ENCODE measurements around the gene BIRC3.
"Not testable (repeated sequence)": the region's sequence is repeated elsewhere in the genome, so short reads cannot be mapped to it uniquely, and the experiment has no call there.

Gene BIRC3

GRCh38 chr11:102364991-102365390 is 47.7 kb downstream of the BIRC3 start:
- DNase-seq (ENCODE audit: extremely low read depth in 1 of 2, low read depth in 1 of 2), result no peak

DNA sequence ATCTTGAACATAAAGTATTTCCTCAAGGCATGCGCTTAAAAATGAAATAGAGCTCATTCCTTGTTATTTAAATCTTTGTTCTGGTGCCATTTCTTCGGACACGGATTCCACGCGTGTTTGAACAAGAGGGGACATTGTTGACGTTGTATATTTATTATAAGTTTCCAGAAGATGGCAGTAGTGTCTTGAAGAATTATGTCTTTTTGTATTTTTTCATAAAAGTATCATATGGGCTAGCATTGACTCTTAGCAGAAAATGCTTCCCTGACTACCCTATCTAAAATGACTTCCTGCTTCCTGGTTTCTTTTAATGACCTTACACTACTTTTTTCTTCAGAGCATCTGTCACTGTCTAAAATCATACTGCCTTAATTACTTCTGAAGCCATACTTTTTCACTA is 50.1 kb downstream of the BIRC3 start:
- no peak for DNase-seq (ENCODE audit: extremely low read depth in 1 of 2, low read depth in 1 of 2)

GRCh38 chr11:102368472-102368871 is 51.2 kb downstream of the BIRC3 start:
- DNase-seq (ENCODE audit: extremely low read depth in 1 of 2, low read depth in 1 of 2), result no peak

GRCh38 chr11:102374633-102375424 is 57.5 kb downstream of the BIRC3 start:
- DNase-seq (ENCODE audit: extremely low read depth in 1 of 2, low read depth in 1 of 2), result not testable (repeated sequence)

DNA sequence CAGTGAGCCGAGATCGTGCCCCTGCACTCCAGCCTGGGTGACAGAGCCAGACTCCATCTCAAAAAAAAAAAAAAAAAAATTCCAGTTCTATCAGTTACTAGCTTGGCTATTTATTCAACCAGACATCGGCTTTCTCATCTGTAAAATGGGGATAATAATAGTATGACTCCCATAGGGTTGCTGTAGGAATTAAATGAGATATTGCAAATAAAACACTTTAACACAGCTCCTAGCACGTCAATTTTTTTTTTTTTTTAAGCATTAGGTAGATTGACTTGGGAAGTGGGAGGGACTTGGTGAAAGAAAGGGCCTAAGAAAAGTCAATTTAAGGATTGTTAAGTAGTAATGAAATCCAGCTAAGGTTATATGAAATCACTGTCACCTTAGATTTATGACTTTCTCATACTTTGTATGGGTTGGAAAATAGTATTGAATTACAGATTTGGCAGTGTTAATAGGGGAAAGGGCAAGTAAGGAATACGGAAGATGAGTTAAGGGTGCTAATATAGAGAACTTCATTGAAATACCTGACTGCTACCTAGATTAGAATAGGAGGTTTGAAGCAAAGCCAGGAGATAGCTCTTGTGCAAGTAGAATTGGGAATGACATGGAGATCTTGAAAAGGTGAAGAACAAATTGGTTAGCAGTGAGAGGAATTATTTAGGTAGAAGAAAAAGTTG is 58.6 kb downstream of the BIRC3 start:
- DNase-seq (ENCODE audit: extremely low read depth in 1 of 2, low read depth in 1 of 2), result no peak

- no peak for DNase-seq (ENCODE audit: extremely low read depth in 1 of 2, low read depth in 1 of 2)
These were observed 60.6 kb downstream of the BIRC3 start for GRCh38 chr11:102377891-102378290.

- DNase-seq (ENCODE audit: extremely low read depth in 1 of 2, low read depth in 1 of 2), result no peak
These were observed 61.5 kb downstream of the BIRC3 start for GRCh38 chr11:102378818-102379217.

DNA sequence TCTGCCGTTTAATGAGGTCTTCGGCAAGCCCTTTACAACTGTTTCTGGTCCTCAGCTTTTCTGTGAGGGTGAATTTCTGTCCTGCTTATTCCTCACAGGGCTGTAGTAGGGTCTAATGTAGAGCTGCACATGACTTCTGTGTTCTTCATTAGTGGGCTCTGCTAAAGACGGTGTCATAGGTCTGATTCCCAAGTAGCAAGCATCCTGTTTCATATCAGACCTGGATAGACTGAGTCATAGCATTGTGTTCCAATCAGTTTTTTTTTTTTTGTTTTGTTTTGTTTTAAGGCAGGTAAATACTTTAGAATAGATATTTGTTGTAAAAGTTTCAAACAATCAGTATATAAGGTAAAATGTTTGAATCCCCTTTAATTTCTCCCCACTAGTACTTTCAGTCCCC is 65.1 kb downstream of the BIRC3 start:
- DNase-seq (ENCODE audit: extremely low read depth in 1 of 2, low read depth in 1 of 2), result no peak

DNA sequence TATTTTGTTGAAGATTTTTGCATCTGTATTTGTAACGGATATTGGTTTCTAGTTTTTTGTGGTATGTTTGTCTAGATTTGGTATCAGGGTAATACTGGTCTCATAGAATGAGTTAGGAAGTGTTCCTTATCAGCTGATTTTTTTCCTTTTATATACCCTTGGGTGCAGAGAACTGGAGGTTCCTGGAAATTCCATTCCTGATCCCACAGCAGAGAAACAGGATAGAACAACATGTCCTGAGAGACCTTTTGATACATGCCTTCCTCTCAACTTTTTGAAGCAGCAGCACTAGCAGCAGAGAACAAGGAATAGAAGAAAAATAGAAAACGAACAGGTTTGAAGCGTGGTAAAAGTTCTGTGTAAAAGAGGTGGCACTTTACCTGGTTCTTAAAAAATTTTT is 66.6 kb downstream of the BIRC3 start:
- no peak for DNase-seq (ENCODE audit: extremely low read depth in 1 of 2, low read depth in 1 of 2)

- no peak for DNase-seq (ENCODE audit: extremely low read depth in 1 of 2, low read depth in 1 of 2)
These were observed 67.3 kb downstream of the BIRC3 start for GRCh38 chr11:102384419-102385079.

DNA sequence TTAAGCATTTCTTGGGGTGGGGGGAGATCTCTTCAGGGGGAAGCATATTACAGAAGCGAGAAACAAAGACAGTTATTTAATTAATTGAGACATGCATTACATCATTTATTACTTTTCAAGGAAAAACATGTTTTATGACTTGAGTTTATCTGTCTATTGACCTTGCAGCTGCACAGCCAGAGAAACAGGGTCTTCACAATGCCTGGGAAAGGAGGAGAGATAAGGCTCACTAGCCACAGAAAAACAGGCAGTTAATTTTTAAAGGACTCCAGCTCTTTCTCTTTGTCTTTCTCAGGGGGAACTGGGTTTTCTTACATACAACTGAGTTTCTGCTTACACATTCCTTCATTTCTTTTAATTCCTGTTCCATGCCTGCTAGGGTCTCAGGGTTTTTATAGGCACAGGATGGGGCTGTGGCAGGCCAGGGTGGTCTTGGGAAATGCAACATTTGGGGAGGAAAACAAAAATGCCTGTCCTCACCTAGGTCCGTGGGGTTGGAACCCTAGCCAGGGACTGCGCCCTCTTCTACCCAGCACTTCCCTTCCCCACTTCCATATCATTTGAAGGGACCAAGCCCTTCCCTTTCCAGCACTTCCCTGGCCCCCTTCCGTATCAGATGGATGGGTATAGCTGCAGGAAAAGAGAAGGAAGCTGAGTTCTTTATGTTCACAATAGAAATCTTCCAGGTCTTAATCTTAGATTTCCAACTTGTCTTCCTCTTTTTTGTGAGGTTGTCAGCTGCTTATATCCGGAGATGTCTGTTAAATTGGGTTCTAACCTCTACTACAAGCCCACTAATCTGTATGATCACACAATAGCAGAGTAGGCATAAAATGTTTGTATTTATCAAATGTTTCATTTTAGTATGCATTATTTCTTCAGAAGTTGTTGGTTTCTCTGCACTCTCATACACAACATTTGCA is 68.1 kb downstream of the BIRC3 start:
- no peak for DNase-seq (ENCODE audit: extremely low read depth in 1 of 2, low read depth in 1 of 2)

DNA sequence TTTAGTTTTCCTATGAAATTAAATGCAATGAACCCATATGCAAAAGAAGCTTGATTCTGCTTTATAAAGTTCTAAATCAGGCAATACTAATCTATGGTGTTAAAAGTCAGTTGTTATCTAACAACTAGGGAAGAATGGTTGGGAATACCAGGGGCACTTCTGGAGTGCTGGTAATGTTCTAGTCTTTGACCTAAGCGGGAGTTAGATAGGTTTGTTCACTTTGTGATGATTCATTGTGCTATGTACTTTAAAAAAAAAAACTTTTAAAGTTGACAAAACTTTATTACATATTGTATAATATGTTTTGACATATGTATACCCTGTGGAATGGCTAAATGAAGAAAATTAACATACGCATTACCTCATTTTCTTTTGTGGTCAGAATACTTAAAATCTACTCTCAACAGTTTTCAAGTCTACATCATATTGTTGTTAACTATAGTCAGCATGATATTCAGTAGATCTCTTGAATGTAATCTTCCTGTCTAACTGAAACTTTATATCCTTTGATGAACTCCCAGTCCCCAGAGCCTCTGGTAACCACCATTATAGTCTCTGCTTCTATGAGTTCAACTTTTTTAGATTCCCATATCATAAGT is 69.0 kb downstream of the BIRC3 start:
- DNase-seq (ENCODE audit: extremely low read depth in 1 of 2, low read depth in 1 of 2), result no peak

GRCh38 chr11:102387043-102387781 is 69.9 kb downstream of the BIRC3 start:
- DNase-seq (ENCODE audit: extremely low read depth in 1 of 2, low read depth in 1 of 2), result no peak

Measured in activated CD8-positive, alpha-beta memory T cell treated with anti-CD3 and anti-CD28 coated beads for 1 hour (primary cell).